Activated naive CD4-positive, alpha-beta T cell (primary cell): Measurements from ENCODE around the gene ACTR1A.
"Not testable (repeated sequence)": the region's sequence is repeated elsewhere in the genome, so short reads cannot be mapped to it uniquely, and the experiment has no call there.

Experiments used
- DNase-seq, 4 experiments: peaks; one replicate each; lab custom pipeline; 2025; lab: John Stamatoyannopoulos, UW

The ACTR1A gene

DNA sequence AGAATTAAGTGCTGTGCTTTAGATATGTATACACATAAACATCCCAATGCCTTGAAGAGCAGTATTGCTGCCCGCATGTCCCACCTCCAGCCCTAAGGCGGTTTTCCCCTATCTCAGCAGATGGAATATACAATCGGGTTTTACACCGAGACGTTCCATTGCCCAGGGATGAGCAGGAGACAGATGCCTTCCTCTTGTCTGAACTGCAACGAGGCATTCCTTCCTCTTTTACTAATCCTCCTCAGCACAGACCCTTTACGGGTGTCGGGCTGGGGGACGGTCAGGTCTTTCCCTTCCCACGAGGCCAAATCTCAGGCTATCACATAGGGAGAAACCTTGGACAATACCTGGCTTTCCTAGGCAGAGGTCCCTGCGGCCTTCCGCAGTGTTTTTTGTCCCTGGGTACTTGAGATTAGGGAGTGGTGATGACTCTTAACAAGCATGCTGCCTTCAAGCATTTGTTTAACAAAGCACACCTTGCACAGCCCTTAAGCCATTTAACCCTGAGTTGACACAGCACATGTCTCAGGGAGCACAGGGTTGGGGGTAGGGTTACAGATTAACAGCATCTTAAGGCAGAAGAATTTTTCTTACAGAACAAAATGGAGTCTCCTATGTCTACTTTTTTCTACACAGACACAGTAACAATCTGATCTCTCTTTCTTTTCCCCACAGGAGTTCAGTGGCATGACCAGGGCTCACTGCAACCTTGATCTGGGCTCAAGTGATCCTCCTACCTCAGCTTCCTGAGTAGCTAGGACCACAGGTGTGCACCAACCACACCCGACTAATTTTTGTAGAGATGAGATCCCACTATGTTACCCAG is 47.6 kb downstream of the ACTR1A start:
- DNase-seq, result not testable (repeated sequence)

DNA sequence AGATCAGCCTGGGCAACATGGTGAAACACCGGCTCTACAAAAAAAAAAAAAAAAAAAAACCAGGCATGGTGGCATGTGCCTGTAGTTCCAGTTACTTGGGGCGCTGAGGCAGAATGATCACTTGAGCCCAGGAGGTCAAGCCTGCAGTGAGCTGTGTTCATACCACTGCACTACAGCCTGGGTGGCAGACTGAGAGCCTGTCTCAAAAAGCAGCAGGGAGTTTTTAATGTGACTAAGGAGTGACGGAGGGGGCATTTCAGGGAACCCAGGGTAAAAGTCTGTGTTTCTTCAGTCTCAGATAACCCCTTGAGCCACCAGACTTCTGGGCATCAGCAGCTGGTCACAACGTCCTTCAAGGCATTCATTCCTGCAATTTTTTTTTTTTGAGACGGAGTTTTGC is 49.0 kb downstream of the ACTR1A start:
- no peak for DNase-seq

DNA sequence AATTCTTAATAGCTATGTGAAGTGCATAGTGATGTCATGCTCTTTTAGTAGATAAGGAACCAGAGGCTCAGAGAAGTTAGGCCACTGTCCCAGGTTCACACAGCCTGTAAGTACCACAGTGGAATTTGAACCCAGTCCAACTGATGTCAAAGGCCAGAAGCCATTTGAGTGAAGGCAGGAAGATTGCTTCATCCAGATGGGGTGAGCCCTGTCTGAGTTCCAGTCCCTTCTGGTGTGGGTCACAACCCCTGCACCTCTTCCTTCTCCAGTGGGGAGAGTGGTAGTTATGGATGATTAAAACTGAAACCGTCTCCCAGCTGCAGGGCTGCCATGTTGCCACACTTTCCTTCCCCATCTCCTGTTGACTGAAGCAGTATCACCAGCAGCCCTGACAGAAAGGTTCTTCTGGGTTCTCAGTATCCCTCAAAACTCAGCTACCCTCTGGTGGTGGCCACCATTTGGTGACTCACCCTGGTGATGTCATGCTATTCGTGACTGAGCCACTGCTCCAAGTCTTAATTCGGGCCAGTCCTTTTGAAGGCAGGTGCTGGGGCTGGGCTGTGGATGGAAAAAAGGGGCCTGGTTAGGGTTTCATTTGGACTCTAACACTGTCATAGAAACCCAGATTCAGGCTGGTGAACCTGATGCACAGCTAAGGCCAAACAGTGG is 49.7 kb downstream of the ACTR1A start:
- no peak for DNase-seq

DNA sequence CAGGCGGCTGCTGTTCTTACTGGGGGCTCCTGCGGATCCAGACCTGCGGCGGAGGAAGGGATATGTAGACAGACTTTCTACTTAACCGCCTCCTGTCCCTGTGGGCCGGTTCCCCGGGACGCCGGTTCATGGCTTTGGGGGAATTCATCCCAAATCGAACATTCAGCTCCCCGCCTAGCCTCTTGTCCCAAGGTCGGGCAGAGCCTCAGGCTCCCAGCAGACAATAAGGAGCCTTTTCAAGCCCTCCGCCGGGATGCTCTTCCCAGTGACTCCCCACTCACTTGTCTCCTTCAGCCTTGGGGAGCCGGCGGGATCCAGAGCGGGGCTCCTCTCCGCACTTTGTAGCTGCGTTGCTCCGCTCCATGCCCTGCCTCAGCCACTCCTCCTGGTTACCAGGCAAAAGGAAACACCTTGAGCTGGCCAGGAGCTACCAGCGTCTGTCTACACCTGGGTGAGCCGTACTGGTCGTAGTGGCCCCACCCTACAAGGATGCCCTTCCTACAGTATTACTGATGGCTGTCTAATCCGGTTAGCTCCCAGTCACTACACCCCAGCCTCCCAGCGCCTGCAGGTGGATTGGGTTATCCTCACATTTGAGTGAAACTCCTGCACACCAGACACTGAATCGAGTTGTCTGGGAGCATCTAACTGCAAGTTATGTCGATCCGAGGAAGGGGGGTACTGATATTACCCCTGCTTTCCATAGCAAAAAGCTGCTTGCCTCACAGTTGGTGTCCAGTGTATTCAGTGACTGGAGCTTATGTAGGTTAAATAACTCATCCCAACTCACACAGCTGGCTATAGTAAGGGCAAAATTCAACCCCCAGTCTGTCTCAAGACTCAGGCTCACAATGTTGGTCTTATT is 51.2 kb downstream of the ACTR1A start, which contains the start of gene C10orf95:
TSS of gene C10orf95 (minus strand) at position 439 of the 865 bp plus-strand sequence. CDS start 450 bp downstream, outside the sequence.
- DNase-seq, result no peak

DNA sequence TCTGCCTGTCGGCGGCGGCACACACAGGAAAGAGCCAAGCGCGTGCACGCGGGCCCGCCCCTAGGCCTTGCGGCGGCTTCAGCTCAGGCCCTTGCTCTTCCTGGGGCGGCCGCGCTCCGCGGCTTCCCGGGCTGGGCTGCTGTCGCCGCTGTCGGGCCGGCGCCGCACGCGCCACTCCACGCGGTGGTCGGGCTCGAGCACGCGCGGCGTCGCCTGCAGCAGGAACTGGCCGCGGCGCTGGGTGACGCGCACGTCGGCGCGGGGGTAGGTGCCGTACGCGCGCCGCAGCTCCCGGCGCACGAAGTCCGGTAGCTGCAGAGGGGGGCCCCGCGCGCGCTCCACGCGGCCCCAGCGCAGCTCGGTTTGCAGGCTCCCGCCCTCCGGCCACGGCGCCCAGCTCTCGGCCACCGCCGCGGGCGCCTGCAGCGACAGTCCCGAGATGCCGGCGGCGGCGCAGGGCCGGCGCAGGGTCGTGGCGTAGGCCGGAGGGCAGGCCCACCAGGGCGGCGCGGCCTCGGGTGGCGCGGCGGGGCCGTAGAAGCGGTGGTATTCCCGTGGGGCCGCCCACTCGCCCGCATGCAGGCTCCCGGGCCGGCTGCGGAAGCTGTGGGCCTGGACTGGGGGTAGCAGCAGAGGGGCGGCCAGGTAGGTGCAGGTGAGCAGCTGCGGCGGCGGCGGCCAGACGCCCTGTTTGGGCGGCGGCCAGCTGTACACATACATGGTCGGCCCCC is 52.0 kb downstream of the ACTR1A start:
- DNase-seq, result peak; percentile 44 to 87 (median 66)

DNA sequence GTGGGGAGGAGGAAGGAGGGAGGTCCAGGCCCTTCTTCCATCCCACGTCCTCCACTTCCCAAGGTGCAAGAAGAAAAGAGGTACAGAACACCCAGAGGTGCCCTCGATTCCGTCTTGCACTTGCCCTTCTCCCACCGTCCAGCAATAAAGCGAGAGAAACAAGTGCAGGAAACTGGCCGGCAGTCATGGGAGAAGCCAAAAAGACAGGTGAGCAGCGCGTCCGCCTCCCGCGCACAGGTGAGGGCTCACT is 52.5 kb downstream of the ACTR1A start:
- DNase-seq, result no peak

DNA sequence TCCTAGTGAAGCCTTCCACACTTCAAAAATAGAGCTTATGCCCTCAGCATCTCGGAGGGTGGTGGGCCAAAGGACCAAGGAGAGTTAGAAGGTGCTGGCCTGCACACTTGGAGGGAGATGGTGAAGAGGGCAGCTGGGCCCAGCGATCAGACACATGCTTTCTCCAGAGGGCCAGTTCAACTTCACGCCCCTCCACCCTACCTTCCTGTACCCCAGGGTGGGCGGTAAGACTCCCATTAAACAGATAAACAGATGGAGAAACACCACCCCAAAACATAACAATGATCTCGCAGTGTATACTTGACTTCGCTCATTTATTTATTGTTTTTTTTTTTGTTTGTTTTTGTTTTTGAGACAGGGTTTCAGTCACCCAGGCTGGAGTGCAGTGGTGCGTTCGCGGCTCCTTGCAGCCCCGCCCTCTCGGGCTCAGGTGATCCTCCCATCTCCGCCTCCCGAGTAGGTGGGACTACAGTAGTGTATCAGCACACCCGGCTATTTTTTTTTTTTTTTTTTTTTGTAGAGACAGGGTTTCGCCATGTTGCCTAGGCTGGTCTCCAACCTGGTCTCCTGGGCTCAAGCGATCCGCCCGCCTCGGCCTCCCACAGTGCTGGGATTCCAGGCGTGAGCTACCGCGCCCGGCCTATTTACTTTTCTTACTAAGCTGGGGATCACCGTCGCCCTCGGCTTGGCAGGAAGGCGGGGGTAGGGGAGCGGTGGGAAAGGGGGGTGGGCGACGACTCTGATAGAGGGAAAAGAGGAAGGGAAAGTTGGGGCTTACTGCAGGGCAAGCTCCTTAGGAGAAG is 53.0 kb downstream of the ACTR1A start:
- DNase-seq, result peak; percentile 42 to 81 (median 56)

DNA sequence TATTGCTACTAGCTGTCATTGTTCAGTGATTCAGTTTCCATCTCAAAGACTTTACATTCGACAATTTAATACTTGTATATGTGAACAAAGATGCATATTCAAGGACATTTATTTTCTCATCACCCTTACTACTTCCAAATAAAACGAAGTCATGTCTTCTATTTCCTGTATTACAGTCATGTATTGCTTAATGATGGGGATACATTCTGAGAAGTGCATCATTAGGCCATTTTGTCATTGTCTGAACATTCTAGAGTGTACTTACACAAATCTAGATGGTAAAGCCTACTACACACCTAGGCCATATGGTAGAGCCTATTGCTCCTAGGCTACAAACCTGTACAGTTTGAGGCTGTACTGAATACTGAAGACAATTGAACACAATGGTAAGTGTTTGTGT is 57.7 kb downstream of the ACTR1A start:
- no peak for DNase-seq

DNA sequence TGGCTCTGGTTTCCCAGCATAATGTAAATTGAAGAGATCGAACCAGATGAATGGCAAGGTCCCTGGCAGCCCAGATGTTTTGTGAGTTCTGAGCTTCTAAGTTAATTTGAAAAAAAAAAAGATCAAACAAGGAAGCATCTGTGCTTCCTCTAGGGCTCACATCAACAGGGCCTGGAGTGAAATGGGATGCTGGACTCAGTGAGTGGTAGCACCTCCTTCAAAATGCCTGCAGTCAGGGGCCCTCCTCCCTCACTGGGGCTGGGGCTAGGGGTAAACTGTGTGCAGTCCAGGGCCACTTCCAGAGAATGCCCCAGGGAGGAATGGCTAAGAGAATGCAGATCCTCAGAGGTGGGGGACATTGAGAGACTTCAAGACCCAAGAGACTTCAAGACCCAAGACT is 64.1 kb downstream of the ACTR1A start:
- no peak for DNase-seq

DNA sequence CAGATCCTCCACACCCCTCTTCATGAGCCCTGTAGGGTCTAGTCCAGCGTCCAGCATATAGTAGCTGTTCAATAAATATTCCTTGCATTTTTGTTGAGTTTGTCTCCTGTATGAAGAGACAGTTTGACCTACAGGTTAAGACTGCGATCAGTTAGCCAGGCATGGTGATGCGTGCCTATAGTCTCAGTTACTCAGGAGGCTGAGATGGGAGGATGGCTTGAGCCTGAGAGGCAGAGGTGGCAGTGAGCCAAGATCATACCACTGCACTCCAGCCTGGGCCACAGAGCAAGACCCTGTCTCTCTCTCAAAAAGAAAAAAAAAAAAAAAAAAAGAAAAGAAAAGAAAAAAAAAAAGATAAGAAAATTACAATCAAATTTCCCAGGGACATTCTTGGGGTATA is 65.0 kb downstream of the ACTR1A start:
- DNase-seq, result no peak

DNA sequence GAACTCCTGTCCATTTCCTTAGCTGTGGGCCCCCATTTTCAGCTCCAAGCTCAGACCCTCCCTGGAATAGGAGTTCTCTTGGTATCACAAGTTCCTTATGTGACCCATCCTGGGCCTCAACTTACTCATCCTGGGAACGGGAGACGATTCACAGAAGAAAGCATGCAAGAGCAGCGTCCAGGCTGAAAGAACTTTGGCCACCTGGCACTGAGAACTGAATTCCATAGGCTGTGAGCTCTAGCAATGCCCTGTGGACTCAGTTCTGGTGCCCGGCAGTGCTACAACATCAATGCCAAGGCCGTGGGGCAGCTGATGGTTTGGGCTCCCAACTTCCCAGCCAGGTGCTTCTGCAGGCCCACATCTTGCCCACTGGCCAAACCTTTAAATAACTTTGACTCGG is 66.2 kb downstream of the ACTR1A start:
- DNase-seq, result no peak

DNA sequence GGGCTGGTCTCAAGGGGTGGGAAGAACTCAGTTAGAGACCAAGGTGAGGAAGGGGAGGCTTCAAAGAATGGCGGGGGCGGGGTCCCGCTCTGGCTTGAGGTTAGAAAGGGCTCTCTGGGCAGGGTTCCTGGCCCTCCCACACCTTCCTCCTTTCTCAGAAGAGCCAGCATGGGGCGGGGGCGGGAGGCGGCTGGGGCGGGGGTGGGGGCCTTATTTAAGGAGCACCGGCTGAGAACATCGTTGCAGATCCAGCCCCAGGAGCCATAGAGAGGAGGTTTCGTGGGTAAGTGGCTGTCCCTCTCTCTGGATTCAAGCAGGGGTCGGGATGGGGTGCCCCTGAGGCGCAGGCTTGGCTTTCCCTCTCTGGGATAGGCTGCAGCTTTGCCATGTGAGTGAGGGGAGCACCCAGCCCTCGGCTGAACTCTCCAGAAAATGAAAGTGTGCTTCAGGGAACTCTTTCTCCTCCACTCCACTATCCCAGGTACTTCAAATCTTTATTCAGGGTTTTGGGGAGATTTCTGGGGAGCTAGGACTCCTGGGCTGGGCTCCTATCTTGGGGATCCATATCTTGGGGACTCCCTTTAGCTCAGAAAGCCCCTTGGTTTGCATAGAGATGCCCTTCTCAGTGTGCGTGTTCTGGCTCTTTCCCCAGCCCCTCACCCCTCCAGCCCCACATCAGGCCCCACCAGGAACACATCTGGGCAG is 66.8 kb downstream of the ACTR1A start:
- no peak for DNase-seq

DNA sequence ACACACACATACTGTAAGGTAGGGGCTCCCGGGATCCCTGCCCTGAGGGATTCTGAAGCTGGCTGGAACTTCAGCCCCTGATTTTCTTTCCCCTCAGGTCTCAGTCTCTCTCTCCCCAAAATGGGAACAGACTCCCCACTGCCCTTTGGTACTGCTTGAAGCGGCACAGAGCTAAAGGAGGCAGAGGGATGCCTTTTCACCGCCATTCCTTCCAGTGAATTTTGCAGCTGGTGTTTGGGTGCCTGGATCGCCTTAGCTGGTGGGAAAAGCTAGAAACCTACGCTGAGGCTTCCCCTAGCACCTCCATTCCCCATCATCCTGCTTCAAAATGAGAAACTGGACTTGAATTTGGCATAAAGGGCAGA is 67.4 kb downstream of the ACTR1A start:
- no peak for DNase-seq

DNA sequence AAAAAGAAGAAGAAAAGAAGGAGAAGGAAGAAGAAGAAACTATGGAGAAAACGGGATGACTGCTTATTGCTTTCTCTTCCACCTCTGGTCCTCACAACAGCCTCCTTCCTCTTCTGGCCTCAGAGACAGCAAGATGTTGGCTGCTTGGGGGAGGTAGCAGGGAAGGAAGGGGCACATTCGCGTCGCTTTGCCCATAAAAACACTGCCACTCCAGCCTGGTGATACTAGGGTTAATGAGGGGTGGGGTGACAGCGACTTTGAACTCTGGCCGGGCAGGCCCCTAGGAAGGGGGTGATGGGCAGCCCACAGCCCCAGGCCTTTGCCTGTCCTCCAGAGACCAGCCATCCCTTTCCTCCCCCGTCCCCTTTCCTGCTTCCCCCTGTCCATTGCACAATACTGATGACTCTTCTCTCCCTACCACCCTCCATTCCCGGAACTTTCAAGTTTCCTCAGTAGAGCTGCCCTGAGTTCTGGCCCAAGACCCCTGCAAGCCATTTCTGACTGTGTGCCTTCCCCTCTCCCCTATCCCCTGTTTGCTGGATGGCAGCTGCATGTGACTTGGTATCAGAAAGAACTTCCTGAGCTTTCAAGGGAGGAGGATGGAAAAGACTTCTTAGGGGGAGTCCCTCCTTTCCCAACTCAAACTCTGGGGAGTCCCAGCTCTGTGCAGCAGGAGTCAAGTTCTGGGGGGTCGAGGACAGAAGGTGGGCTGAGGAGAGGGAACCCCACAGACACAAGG is 67.9 kb downstream of the ACTR1A start:
- no peak for DNase-seq

DNA sequence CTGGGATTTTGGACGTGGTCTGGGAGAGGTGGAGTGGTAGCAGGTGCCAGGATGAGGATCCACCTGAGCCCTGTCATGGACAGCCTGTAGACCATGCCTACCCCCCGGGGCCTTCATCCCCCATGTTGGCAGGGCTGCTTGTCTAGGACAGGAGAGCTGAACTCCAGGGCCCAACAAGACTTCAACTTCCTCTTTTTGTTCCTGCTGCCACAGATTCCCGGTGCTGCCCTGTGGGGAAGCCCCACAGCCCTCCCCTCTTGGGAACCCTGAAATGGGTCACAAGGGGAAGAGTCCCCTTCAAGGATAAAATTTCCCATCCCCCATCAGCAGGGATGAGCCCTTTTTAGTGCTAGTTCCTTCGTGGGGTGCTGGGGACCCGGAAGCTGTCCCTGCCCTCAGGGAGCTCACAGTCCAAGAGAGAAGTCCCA is 68.9 kb downstream of the ACTR1A start:
- no peak for DNase-seq

DNA sequence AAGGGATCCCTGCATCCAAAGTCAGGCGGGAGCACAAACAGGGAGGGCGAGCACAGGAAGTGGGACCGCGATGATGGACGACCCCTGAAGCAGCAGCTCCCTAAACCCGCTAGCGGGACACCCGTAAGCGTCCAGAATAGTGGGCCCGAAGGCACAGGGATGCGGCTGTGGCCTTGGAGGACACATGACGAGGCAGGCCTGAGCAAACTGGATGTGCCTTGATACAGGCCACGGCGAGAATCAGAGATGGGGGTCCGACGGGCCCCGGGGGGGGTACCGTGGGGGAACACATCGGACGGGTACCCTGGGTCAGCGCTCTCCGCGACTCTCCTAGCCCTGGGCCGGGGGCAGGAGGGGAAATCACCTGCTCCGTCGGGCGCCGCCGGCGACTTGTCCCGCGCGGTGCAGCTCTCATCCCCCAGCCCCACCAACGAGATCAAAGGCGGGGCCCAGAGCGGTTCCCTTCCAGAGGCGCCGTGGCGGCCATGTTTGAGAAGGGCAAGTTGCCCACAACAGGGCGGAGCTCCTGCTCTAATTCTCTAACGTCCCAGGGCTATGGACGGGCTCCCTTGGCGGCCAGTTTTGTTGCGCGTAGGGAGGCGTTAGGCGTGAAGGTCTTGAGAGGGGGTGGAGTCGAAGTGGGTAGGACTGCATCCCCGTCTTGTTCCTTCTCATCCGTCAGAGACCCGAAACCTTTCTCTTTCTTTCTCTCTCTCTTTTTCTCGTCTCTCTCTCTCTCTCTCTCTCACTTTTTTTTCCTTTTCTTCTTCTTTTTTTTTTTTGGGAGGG is 70.2 kb downstream of the ACTR1A start, which contains the start of gene CUEDC2:
TSS of gene CUEDC2 (minus strand) at position 413 of the 789 bp plus-strand sequence. CDS start 7,386 bp downstream, outside the sequence.
- peak; percentile 79 to 95 (median 91) for DNase-seq

DNA sequence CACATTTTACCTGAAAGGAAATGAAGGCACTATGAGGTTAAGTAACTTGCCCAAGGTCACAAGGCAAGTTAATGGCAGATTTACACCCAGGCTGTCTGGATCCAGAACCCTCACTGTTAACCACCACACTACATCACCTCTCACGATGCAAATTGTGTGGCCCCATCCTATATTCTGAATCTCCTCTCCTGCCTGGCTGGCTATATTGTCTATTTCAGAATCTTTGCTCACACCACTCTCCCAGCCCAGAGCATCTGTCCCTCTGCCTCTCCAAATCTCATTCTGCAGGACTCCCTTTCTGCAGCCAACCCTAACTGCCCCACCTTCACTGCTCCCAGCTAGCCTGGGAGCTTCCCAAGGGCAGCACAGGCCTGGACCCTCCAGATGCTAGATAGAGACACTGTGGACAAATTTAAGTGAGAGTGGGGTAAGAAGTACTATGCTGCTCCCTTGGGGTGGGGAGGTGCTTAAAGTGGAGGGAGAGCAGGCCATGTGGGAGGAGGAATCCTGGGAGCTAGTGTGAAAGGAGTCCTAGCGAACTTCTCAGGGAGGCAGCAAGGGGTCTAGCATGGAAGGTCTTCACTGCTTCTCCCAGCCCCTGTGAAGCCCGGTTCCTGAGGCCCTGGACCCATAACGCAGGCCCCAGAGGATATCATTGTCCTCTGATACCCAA is 70.9 kb downstream of the ACTR1A start:
- no peak for DNase-seq

DNA sequence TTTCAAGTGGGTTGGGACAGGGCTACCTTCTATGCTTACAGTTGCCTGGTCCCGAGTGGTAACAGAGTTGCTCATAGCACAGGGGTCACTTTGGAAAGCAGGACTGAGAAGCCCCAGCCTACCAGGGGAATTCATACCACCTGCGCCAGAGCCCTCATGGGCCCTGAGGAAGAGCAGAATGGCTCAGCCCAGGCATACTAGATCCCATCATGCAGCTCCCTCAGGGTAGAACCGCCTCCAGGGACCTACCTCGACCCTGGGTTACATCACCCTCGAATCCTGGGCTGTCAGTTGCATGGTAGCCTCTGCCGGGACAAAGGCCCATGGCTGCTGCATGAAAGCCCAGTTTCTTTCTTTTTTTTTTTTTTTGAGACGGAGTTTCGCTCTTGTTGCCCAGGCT is 73.0 kb downstream of the ACTR1A start:
- no peak for DNase-seq
